Glomerular endothelial cell (primary cell): ENCODE measurements around the gene WIPF1. TPM values are rescaled to one million over a fixed set of nuclear protein-coding genes. Genes with fewer than 3 reads are reported as not detected.

Experiments used
- DNase-seq: peaks from one replicate; pipeline ENCODE4 v3.0.0-alpha.2; 2011; ENCODE audit warnings: low read depth, low spot score; ENCODE audit errors: extremely low read depth
- total RNA-seq: library from RNA; depleted of rRNA; stranded (reverse); fragments of >200 nt; gene quantifications from 2 replicates; pipeline ENCODE4 v1.2.3, GENCODE V29; 2015

WIPF1 gene
- total RNA-seq, 1 donor from 2014 or later = 35.2 TPM

- no peak for DNase-seq
Measured at GRCh38 chr2:174546519-174547506, 50.8 kb downstream of the WIPF1 start.

- DNase-seq = no peak
Measured at GRCh38 chr2:174545240-174545639, 52.4 kb downstream of the WIPF1 start.

GRCh38 chr2:174544802-174545201 is 52.8 kb downstream of the WIPF1 start:
- no peak for DNase-seq

GRCh38 chr2:174544156-174544555 is 53.4 kb downstream of the WIPF1 start:
- DNase-seq = no peak

- DNase-seq = no peak
Measured at GRCh38 chr2:174540893-174541292, 56.7 kb downstream of the WIPF1 start.

- DNase-seq = no peak
Measured at GRCh38 chr2:174535757-174536703, 61.6 kb downstream of the WIPF1 start.

- DNase-seq = no peak
Measured at GRCh38 chr2:174535083-174535482, 62.5 kb downstream of the WIPF1 start.

GRCh38 chr2:174529916-174530315 is 67.7 kb downstream of the WIPF1 start:
- no peak for DNase-seq

- no peak for DNase-seq
Measured at GRCh38 chr2:174527959-174528358, 69.6 kb downstream of the WIPF1 start.

- DNase-seq = no peak
Measured at GRCh38 chr2:174527101-174527721, 70.4 kb downstream of the WIPF1 start.

- DNase-seq = no peak
Measured at GRCh38 chr2:174524527-174524926, 73.1 kb downstream of the WIPF1 start.

- DNase-seq = no peak
Measured at GRCh38 chr2:174522553-174522952, 75.1 kb downstream of the WIPF1 start.

GRCh38 chr2:174518395-174518794 is 79.2 kb downstream of the WIPF1 start:
- no peak for DNase-seq

GRCh38 chr2:174516501-174517378 is 80.9 kb downstream of the WIPF1 start:
- no peak for DNase-seq

- no peak for DNase-seq
Measured at GRCh38 chr2:174512345-174512744, 85.3 kb downstream of the WIPF1 start.

GRCh38 chr2:174511580-174512260 is 85.9 kb downstream of the WIPF1 start:
- no peak for DNase-seq

- DNase-seq = no peak
Measured at GRCh38 chr2:174510583-174511189, 86.9 kb downstream of the WIPF1 start.
